Hepatocyte (in vitro differentiated cells): Measurements from ENCODE around the gene ENDOD1. TPM values are rescaled to one million over a fixed set of nuclear protein-coding genes. Genes with fewer than 3 reads are reported as not detected.

Source experiments
- DNase-seq: peaks from one replicate; pipeline ENCODE4 v3.0.0-alpha.2; 2016; ENCODE audit warnings: low spot score
- H2AFZ ChIP-seq: fragments of 200-600 bp; sonication (generic); 2 replicates; pipeline ENCODE4 v1.6.0; 2016; ENCODE audit warnings: antibody characterized with exemption, mild to moderate bottlenecking
- H3K27ac ChIP-seq: fragments of 200-600 bp; sonication (generic); 2 replicates; pipeline ENCODE4 v1.5.1; 2016; ENCODE audit warnings: mild to moderate bottlenecking
- H3K27me3 ChIP-seq: fragments of 200-600 bp; sonication (generic); 2 replicates; pipeline ENCODE4 v1.6.1; 2016
- H3K36me3 ChIP-seq: fragments of 200-600 bp; sonication (generic); replicated peaks from 2 replicates; pipeline ENCODE4 v1.5.1; 2016; ENCODE audit warnings: low read depth; ENCODE audit not compliant: insufficient read depth
- H3K4me1 ChIP-seq: fragments of 200-600 bp; sonication (generic); 2 replicates; pipeline ENCODE4 v1.5.1; 2016; ENCODE audit warnings: mild to moderate bottlenecking, moderate library complexity; ENCODE audit not compliant: insufficient read depth
- H3K4me2 ChIP-seq: fragments of 200-600 bp; sonication (generic); 2 replicates; pipeline ENCODE4 v1.6.0; 2016
- H3K4me3 ChIP-seq: fragments of 200-600 bp; sonication (generic); 2 replicates; pipeline ENCODE4 v1.5.1; 2016; ENCODE audit warnings: mild to moderate bottlenecking
- H3K79me2 ChIP-seq: fragments of 200-600 bp; sonication (generic); 2 replicates; pipeline ENCODE4 v1.6.0; 2017; ENCODE audit warnings: mild to moderate bottlenecking
- H3K9me2 ChIP-seq: fragments of 200-600 bp; sonication (generic); replicated peaks from 2 replicates; pipeline ENCODE4 v1.6.0; 2017; ENCODE audit warnings: mild to moderate bottlenecking; ENCODE audit not compliant: insufficient read depth
- H3K9me3 ChIP-seq: fragments of 200-600 bp; sonication (generic); 2 replicates; pipeline ENCODE4 v1.5.1; 2016; ENCODE audit warnings: low read depth, mild to moderate bottlenecking
- H4K20me1 ChIP-seq: fragments of 200-600 bp; sonication (generic); 2 replicates; pipeline ENCODE4 v1.6.0; 2016; ENCODE audit warnings: mild to moderate bottlenecking; ENCODE audit not compliant: insufficient read depth, poor library complexity, severe bottlenecking
- CTCF ChIP-seq: fragments of 200-600 bp; sonication (generic); IDR thresholded peaks from 2 replicates; pipeline ENCODE4 v1.5.1; 2016; ENCODE audit warnings: antibody characterized with exemption, mild to moderate bottlenecking; ENCODE audit not compliant: poor library complexity
- EZH2 ChIP-seq: fragments of 200-600 bp; sonication (generic); IDR thresholded peaks from 2 replicates; pipeline ENCODE4 v1.6.1; 2016; ENCODE audit warnings: antibody characterized with exemption, mild to moderate bottlenecking, borderline replicate concordance
- EZH2phosphoT487 ChIP-seq: fragments of 200-600 bp; sonication (generic); IDR thresholded peaks from one replicate; pipeline ENCODE4 v1.6.1; 2018; ENCODE audit warnings: antibody characterized with exemption, mild to moderate bottlenecking, low read depth, moderate library complexity; ENCODE audit not compliant: unreplicated experiment, severe bottlenecking
- WGBS: methylation state at CpG from one replicate; pipeline ENCODE4 v1.1.6; 2016; ENCODE audit warnings: low lambda C conversion rate; ENCODE audit errors: missing lambda C conversion rate; 5-methylcytosine and 5-hydroxymethylcytosine counted together
- polyA plus RNA-seq: library from polyadenylated mRNA; unstranded; fragments of >200 nt; fragmentation: Nextera tagmentation; extraction: Ambion mirVana; gene quantifications from 2 replicates; pipeline ENCODE4 v1.2.1, GENCODE V29; 2016
- total RNA-seq: library from RNA; depleted of rRNA; stranded (reverse); fragments of >200 nt; gene quantifications from 2 replicates; pipeline ENCODE4 v1.2.3, GENCODE V29; 2014

ENDOD1 gene
- total and polyA plus RNA-seq, 2 experiments from 2014 or later, result 10.4 to 26.6 TPM

GRCh38 chr11:95143106-95143681 lies 53.5 kb downstream of the ENDOD1 start:
- no peaks in the 10 kb centered on the region for H4K20me1 ChIP-seq
- no peaks in the 10 kb centered on the region for H3K27me3 ChIP-seq
- no peak for DNase-seq
- H3K9me2 ChIP-seq, result no peaks in the 10 kb centered on the region
- WGBS, result 88% methylated on average over 6 of the region's 6 CpGs
- no peaks in the 10 kb centered on the region for H3K36me3 ChIP-seq
- H3K79me2 ChIP-seq, result no peaks in the 10 kb centered on the region
- H3K27ac ChIP-seq, result no peak overlapping the region
- H3K4me1 ChIP-seq, result peaks cover 15% of the 10 kb centered on the region
- H3K4me2 ChIP-seq, result no peak overlapping the region
- no peak overlapping the region for H3K4me3 ChIP-seq
- H3K9me3 ChIP-seq, result no peaks in the 10 kb centered on the region
- no peak overlapping the region for H2AFZ ChIP-seq
- TF ChIP-seq CTCF, result no peak
- no peak for TF ChIP-seq EZH2phosphoT487
- no peak for TF ChIP-seq EZH2

GRCh38 chr11:95144313-95145235 lies 54.9 kb downstream of the ENDOD1 start:
- no peak overlapping the region for H3K27ac ChIP-seq
- no peak overlapping the region for H3K4me2 ChIP-seq
- H2AFZ ChIP-seq, result no peak overlapping the region
- H3K4me3 ChIP-seq, result no peak overlapping the region
- WGBS, result 71% methylated on average over 7 of the region's 7 CpGs
- TF ChIP-seq EZH2phosphoT487, result no peak
- no peak for TF ChIP-seq CTCF
- TF ChIP-seq EZH2, result no peak
- H3K4me1 ChIP-seq, result peaks cover 20% of the 10 kb centered on the region
- no peak for DNase-seq
- H4K20me1 ChIP-seq, result no peaks in the 10 kb centered on the region
- no peaks in the 10 kb centered on the region for H3K9me3 ChIP-seq
- no peaks in the 10 kb centered on the region for H3K79me2 ChIP-seq
- H3K9me2 ChIP-seq, result no peaks in the 10 kb centered on the region
- no peaks in the 10 kb centered on the region for H3K27me3 ChIP-seq
- no peaks in the 10 kb centered on the region for H3K36me3 ChIP-seq

- Histone ChIP-seq H3K79me2 (no peaks in the 10 kb centered on the region), H3K36me3 (no peaks in the 10 kb centered on the region), H3K9me2 (no peaks in the 10 kb centered on the region), H4K20me1 (no peaks in the 10 kb centered on the region), H3K27me3 (no peaks in the 10 kb centered on the region), H3K4me2 (no peak overlapping the region), H3K4me1 (peaks cover 28% of the 10 kb centered on the region), H3K9me3 (no peaks in the 10 kb centered on the region), H3K27ac (no peak overlapping the region), H2AFZ (no peak overlapping the region), H3K4me3 (no peak overlapping the region)
- DNase-seq, result no peak
- TF ChIP-seq CTCF (no peak), EZH2phosphoT487 (no peak), EZH2 (no peak)
- WGBS, result 69% methylated on average over 4 of the region's 4 CpGs
Observed at GRCh38 chr11:95145430-95146060, 55.9 kb downstream of the ENDOD1 start.
